ENCODE results near the gene SH3RF3. TPM values are rescaled to one million over a fixed set of nuclear protein-coding genes. Genes with fewer than 3 reads are reported as not detected.

SH3RF3 gene
- total RNA-seq, 1 experiment from 2014 or later: 0.87 TPM

DNA sequence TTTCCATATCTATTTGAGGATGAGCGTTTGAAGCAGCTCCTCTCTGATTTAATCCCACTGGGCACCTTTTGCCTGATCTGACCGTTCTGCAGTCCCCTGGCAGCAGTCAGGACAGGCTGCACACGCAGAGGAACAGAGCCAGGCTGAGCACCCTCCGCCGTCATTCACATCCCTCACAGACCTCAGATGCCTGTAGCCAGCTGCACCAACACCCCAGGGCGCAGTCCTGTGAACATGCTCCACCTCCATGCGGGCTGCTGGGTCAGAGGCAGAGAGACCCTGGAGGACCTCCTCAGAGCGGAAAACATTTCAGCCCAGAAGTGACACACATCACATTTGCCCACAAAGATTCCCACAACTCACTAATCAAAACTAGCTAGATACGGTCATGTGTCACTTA is 338.7 kb downstream of the SH3RF3 start:
- DNase-seq (ENCODE audit: low spot score): no peak

- DNase-seq (ENCODE audit: low spot score): no peak
These were observed 339.9 kb downstream of the SH3RF3 start for GRCh38 chr2:109468893-109469292.

DNA sequence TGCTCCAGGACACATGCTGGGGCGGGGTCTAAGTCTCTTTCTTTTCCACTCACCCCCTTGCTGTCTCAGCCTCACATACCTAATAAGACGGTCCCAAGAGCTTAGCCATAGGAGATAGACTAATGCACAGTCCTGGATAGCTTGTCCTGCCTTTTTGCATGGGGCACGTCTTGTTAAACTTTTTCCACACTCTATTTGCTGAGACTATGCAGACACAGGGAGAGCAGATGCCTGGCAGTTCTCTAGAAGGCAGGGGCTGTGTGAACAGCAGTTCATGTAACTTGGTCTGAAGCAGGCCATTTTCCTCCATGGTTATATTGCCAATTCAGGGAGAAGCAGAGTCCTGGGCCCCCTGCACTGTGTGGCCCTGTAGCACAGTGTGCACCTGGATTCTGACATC is 342.7 kb downstream of the SH3RF3 start:
- DNase-seq (ENCODE audit: low spot score): no peak

DNA sequence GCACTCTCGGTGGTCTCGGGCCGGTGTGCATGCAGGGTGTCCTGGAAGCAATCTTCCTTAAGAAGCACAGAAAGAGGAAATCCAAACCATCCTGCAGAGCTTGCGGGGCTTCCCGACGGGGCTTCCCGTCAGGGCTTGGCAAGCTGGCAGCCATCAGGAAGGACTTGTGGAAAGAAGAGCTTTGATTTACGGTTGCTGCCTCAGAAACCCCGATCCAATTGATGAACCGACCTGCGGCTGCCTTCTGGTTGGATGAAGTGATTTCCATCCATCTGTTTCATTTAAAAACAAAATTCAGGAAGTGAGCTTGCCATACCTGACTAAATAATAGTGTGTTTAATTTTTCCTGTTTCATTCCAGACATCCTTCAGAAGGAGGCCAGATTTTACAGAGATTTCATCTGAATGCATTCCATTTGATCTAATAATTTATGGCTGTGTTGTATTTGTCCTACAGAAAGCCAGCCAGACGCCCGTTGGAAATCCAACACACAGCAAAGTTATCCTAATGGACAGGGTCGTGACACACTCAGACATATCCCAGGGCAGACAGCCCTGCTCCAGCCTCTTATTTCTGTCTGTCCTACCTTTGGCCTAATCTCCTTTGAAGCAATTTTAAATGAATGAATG is 343.4 kb downstream of the SH3RF3 start:
- no peak for DNase-seq (ENCODE audit: low spot score)

DNA sequence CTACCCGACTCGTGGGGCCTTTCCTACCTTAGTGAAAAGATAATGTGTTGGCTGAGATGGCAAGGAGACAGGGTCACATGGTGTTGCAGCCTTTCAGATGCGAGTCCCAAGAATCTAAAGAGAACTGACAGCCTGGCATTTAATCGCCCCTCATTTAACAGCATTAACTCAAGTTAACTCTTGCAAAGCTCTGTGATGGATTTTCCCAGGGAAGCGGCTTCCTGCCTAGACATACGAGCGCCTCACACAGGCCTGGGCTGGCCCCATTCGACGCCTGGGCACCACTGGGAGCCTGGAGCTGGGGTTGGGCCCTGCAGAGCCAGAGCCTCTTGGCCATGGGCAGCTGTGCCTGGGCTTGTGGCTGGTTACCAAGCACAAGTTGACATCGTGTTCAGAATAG is 344.0 kb downstream of the SH3RF3 start:
- DNase-seq (ENCODE audit: low spot score): no peak

DNA sequence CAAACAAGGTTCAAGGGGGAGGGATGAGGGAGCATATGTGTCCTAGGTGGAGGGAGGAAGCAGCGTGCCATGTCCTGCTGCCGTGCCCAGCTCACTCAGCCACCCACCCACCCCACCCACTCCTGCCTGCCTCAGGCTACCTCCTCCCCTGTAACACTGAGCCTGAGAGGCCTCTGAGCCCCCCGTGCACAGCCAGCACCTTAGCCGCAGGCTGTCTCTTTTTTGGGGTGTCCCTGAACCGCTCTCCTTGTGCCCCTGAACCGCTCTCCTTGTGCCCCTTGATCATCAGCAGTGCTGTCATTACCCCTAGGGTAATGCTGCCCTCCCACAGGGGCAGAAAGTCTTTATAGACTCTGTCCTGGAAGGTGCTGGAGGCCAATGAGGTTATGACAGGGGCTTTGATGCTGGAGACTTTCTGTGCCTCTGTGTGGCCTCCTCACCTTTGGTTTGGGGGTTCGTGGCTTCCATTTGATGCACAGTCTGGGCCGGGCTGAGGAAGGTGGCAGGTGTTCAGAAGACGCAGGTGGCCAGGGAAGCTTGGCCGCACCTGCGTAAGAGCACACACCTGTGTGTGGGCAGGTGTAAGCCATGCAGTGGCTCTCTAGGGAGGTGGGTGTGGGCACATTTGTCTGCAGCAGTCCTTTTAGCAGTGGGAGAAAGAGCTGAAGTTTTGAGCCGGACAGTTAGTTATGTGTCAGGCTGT is 344.8 kb downstream of the SH3RF3 start:
- no peak for DNase-seq (ENCODE audit: low spot score)

DNA sequence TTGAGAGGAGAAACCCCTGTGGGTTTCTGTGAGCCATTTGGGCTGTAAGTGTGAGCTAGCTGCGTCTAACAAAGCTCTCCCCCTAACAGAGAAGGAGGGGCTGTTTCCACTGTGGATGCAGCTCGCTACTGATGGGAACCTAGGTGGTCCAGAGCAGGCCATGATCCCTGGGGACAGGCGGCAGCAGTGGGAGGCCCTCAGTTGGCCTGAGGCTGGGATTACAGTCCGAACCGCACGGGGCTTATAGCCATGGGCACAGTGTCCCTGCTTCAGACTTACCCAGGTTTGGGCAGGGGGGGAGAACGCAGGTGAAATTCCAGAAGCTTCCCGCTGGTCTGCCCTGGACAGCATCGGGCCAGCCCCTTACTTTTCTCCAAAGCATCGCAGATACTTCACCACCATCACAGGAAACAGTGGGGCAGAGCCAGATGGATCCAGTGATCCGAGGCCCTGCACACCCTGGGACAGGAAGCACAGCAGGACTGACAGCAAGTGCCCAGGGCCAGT is 345.4 kb downstream of the SH3RF3 start:
- no peak for DNase-seq (ENCODE audit: low spot score)

GRCh38 chr2:109475531-109476210 is 346.7 kb downstream of the SH3RF3 start:
- DNase-seq (ENCODE audit: low spot score): no peak

DNA sequence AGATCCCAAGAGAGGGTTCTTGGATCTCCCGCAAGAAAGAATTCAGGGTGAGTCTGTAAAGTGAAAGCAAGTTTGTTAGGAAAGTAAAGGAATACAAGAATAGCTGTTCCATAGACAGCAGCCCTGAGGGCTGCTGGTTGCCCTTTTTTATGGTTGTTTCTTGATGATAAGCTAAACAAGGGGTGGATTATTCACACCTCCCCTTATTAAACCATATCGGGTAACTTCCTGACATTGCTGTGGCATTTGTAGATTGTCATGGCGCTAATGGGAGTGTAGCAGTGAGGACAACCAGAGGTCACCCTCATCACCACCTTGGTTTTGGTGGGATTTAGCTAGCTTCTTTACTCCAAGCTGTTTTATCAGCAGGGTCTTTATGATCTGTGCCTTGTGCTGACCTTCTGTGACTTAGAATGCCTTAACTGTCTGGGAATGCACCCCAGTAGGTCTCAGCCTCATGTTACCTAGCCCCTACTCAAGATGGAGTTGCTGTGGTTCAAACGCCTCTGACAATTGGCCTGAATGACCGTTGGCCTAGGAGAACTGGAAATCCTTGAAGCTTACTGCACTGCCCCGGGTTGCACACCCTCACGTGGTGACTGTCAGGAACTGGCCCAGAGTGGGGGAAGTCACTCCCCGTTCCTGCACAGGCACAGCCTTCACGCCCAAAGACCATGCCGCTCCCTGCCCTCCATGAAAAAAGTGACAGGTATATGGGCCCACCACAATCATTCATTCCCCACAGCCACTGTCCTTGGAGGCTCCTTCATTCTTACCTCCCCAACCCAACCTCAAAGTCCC is 347.8 kb downstream of the SH3RF3 start:
- no peak for DNase-seq (ENCODE audit: low spot score)

DNA sequence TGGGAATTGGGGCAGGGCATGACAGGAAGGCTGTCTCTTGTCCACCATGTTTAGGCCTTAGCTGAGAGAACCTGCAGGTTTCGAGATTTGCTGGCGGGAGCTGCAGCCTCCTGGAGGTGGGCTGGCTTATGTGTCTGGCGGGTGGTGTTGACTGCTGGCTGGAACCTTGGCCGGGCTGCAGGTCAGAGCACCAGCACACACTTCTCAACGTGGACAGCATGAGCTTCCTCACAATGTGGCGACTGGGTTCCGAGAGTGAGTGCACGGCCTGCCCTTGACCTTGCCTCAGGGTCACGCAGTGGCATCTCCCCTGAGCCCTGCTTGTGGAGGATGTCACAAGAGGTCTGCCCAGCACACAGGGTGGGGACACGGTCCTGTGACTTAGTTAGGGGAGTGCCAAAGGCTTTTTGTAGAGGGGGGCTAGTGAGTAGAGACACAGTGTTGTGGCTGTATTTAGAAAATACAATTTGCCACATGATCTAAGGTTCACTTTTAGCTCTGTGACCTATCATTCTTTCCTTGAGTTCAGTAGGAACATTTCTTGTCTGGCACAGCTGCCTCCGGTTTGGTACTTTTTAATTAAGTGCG is 350.0 kb downstream of the SH3RF3 start:
- DNase-seq (ENCODE audit: low spot score): no peak

DNA sequence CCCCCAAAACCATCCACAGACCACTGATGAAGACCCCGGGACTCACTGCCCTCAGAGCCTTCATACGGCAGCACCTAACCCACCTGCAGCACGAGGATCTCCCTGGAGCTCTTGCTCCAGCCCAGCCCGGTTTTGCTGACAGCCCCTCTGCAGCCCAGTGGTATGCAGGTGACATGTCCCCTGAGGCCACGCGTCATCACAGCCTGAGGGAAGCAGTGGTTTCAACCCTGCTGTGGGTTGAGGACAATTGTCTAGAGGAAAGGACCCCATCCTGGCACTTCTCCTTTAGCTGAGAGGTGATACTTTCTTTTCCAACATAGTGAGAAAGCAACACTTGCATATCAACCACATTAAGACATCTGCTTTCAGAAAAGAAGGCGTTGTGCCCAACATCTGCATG is 350.8 kb downstream of the SH3RF3 start:
- no peak for DNase-seq (ENCODE audit: low spot score)

- DNase-seq (ENCODE audit: low spot score): no peak
These were observed 351.6 kb downstream of the SH3RF3 start for GRCh38 chr2:109480486-109481195.

- no peak for DNase-seq (ENCODE audit: low spot score)
These were observed 352.2 kb downstream of the SH3RF3 start for GRCh38 chr2:109481196-109481555.

DNA sequence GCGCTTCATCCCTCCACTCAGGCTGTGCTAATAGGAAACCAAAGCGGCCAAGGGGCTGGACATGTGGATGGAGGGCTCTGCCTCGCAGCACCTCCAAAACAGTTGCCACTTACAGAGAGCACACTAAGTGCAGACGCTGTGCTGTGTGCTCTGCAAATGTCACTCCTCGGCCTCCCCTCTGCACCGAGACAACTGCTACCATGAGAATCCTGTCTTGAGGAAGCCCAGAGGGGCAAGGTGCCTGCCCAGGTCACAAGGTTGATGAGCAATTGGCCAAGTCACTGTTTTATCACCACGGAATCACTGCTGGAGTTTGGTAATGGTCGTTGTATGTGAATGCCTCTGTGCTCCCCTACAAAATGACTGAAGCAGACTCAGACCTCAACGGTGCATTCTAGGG is 352.6 kb downstream of the SH3RF3 start:
- no peak for DNase-seq (ENCODE audit: low spot score)

GRCh38 chr2:109482361-109482861 is 353.4 kb downstream of the SH3RF3 start:
- DNase-seq (ENCODE audit: low spot score): no peak

DNA sequence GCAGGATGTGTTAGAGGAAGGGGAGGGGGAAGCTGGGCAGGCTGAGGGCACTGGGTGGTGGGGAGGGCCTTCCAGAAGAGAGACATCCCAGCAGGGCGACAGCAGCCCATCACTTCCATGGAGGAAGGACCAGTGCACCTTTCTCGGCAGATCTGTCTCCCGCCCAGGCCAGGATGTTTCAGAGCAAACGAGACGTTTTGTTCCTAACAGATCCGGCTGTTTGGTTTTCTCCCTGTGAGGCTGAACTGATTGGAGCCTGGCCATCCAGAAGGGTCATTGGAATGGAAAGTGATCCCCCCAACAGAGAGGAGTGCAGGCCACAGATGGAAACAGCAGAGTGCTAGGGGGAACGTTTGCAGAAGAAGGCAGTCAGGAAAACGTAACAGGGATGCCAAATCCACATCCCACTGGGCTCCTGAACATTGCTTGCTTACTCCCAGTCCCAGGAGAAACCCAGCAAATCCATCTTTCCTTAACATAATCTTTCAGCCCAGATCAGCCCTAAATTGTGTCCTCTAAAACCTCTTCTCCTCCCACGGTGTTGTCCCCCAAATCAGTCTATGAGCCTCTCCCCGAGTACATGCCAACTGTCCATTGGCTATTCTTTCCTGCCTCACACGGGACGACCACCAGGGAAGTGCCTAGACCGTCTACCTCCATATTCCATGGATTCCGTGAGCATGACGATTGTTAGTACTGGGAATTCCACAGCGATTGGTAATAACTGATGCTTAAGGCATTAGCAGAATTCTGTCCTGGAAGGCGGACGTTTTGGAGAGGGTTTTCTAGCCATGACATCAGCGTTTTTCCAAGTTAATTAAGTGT is 357.9 kb downstream of the SH3RF3 start:
- peak; percentile 67 for DNase-seq (ENCODE audit: low spot score)

GRCh38 chr2:109487536-109487869 is 358.5 kb downstream of the SH3RF3 start:
- DNase-seq (ENCODE audit: low spot score): no peak

DNA sequence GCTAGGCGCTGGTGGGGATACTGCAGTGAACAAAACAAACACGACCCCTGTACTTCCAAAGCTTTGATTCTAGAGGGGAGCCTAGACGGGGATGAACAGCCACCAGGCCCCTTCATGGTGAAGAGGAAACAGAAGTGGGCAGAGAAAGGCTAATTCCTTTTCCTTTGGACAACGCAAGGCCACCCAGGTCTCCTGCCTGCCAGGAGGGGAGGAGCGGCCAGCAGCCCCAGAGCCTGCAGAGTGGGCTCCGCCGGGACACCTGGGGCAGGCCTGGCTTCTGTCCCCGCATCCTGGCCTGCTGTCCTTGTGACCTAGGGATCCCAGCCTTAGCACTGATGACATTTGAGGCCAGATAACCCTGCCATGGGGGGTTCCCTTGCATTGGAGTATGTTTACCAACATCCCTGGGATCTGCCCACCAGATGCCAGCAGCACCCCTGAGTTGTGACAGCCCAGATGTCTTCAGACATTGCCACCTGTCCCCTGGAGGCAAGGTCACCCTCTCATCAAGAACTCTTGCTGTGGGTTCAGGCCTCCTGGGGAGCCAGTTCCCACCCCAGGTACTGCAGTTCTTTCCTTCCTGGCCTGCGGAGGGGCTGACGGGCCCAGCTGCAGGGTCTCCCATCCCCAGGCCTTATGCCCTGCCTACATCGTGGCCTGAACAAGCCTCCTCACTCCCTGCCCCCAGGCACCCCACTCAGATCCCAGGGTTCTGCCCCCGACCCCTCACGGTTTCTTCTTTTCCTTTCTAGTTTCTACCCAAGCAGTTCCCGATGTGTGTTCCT is 359.1 kb downstream of the SH3RF3 start:
- DNase-seq (ENCODE audit: low spot score): no peak

DNA sequence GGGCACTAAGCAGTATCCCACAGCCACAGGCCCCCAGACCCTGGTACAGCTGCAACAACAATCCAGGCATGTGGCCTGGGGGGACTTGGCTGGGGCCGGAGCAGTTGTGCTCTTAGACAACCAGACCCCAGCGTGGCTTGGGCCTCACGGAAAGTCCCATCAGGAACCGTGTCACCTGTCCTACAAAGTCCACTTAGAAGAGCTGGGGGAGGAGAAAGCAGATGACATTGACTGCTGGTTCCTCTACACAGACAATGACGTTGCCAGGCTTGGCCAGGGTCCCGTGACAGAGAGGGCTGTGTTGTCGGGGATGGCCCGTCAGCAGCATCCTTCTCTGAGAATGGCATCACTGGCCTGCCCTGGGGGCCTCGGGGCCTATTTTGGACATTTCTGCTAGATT is 360.3 kb downstream of the SH3RF3 start:
- DNase-seq (ENCODE audit: low spot score): no peak
